Measurements from ENCODE around the gene SPRYD4.
"Not testable (repeated sequence)": the region's sequence is repeated elsewhere in the genome, so short reads cannot be mapped to it uniquely, and the experiment has no call there.

Gene SPRYD4

DNA sequence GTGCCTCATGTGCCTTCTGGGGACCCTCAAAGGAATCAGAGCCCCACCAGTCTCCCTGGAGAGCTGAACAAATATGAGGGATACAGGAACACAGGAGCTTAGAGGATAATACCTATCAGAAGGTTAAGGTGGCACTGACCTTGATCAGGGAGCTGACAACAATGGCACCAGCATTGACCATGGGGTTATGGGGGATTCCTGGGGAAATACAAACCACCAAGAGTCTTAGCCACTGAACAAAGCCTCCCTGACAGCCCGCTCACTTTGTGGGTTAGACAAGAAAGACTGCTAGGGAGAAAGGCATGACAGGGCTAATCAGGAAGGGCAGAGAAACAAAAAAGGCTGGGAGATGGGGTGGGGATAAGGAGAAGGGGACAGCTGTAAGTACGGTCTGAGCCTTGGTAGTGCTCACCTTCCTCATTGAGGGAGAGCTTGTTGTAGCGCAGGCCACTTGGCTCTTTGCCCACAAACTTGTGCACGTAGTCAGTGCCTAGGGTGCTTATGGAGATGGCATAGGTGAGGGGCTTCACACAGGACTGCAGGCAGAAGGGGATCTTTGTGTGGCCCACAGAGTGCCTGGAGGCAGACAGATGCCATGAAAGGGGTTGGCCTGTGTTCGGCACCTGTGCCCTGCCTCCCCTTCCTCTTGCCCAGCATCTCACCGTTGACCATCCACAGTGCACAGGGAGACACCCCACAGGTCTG lies 9.3 kb downstream of the SPRYD4 start:
- DNase-seq = no peak

DNA sequence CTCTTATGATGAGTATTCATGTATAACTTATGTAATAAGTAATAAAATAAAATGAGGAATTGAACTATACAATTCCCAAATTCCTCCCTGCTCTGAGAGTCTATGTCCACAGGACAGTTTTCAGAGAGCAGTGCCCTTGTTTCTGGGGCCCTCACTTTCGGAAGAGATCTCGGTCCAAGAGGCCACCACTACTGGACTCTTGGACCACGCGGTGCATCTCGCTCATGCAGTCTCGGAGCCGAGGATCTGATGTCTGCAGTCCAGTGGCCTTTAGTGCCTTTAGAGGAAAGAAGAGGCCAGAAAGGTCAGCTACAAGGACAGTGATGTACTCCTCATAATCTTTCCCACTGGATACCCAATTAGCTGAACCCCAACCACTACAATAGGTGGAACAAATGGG lies 11.2 kb downstream of the SPRYD4 start:
- no peak for DNase-seq

DNA sequence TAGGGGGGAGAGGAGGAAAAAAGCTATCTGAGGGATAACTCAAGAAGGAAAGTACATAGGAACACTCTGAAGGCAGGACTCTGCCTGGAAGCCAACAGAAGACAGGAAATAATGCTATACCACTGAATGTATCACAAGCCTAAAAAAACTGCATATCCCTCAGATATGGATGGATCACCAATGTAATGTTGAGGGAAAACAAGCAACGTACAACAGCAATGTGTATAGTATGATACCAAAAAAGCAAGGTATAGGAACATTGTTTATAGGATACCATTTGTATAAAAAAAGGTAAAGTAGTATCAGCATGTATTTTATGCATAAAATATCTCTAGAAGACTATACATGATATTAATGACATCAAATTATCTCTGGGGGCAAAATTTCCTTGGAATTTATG lies 16.2 kb downstream of the SPRYD4 start:
- no peak for DNase-seq

DNA sequence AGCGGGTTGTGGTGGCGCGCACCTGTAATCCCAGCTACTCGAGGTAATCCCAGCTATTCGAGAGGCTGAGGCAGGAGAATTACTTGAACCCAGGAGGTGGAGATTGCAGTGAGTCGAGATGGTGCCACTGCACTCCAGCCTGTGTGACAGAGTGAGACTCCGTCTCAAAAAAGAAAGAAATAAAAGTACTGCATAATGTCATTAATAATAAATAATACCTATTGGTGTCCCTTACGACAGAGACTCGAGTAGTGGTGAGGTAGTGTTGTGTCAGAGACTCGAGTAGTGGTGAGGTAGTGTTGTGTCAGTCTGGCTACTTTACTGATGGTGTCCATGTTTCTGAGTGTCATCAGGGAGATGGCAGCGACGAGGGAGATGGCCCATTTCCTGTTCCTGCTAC lies 18.3 kb downstream of the SPRYD4 start:
- no peak for DNase-seq

DNA sequence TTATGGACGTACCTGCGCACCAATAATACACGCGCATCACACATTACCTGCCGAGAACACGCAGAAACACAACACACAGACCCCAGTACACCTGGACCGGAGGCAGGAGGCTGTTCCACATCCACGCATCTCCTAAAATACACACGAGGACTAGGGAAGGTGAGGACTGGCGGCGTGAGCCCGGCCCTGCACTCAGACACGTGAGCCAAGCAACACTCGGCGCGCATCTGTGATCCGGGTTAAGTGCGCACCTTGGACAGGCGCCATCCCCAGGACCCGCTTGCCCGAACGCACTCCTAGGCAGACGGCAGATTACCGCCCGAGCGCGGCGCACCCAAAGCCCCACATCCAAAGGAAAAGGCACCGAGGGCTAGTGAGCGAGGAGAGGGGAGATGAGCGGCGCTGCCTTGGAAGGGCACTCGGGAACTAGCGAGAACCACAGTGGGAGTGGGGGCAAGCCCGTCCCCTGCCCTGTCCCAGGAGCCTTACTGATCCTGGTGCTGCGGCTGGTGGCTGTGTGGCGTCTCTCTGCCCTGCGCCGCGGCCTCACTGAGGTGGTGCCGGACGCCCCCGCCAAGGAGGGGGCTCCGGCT lies 19.2 kb downstream of the SPRYD4 start:
- DNase-seq = peak; percentile 57

DNA sequence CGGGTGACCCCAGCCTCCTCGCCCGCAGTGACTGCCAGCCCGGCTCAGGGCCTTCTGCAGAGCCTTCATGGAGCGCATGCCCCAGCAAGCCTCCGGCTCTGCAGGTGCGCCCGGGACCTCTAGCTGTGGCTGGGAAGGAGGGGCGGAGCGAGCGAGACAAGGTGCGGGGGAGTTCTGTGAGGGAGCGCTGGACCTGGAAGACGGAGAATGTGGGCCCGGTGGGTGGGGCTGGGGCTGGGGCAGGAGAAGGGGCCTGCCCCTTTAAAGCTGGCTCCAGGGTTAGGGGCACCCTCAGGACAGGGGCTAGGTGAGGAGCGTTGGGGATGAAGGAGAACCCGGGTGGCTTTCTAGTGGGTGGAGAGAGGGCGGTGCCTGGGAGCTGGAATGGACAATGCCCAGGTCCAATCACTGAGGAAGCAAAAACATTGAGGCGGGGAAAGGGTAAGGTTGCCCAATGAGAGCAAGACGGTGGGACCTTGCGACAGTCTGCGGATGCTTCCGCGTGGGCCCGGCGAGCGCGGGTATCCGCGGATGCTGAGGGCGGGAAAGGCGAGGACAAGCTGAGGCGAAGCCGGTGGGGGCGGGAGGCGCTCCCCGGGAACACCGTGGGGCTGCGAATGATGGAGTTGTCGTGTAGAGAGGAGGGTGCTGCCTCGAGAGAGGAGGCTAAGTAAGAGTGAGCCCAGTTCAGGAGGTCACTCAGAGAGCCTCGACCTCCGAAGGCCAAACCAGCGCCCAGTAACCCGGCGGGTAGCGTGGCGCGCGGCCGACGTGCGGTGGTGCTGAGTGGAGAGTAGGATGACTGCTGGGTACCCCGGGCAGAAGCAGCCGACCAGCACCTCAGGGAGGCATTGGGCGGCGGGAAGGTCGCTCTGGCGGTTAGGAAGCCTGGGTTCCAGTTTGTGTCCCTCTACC lies 19.9 kb downstream of the SPRYD4 start, which contains the start of gene GLS2:
Gene GLS2 (minus strand): TSS at position 121 of the 915 bp plus-strand sequence. CDS start 43 bp downstream, at position 78.
- peak; percentile 90 for DNase-seq

DNA sequence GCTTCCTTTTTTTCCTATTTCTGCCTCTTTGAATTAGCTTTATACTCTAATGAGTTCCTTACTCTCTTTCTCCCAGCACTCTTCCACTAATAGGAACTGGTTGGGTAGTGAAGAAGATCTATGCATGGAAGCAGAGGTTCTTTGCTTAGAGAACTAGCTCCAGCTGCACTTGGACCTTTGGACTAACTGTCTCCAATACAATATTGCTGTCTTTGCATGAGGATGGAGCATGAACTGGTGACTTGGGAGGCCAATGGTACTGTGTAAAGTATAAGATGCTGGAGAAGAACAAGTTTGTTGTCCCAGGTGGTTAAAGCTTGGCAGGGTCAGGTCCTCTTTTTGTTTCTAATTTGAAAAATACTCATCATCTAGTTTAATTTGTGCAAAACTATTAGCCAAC lies 22.0 kb downstream of the SPRYD4 start:
- DNase-seq = no peak

DNA sequence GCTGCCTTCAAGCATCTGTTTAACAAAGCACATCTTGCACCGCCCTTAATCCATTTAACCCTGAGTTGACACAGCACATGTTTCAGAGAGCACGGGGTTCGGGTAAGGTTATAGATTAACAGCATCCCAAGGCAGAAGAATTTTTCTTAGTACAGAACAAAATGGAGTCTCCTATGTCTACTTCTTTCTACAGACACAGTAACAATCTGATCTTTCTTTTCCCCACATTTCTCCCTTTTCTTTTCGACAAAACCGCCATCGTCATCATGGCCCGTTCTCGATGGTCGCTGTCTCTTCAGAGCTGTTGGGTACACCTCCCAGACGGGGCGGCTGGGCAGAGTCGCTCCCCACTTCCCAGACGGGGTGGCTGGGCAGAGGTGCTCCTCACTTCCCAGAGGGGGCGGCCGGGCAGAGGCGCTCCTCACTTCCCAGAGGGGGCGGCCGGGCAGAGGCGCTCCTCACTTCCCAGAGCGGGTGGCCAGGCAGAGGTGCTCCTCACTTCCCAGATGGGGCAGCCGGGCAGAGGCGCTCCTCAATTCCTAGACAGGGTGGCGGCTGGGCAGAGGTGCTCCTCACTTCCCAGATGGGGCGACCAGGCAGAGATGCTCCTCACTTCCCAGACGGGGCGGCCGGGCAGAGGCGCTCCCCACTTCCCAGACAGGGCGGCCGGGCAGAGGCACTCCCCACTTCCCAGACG lies 25.2 kb downstream of the SPRYD4 start:
- DNase-seq = not testable (repeated sequence)

DNA sequence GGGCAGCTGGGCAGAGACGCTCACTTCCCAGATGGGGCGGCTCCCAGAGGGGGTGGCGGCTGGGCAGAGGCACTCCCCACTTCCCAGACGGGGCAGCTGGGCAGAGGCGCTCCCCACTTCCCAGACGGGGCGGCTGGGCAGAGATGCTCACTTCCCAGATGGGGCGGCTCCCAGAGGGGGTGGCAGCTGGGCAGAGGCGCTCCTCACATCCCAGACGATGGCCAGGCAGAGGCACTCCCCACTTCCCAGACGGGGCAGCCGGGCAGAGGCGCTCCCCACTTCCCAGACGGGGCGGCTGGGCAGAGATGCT lies 25.7 kb downstream of the SPRYD4 start:
- DNase-seq = not testable (repeated sequence)

DNA sequence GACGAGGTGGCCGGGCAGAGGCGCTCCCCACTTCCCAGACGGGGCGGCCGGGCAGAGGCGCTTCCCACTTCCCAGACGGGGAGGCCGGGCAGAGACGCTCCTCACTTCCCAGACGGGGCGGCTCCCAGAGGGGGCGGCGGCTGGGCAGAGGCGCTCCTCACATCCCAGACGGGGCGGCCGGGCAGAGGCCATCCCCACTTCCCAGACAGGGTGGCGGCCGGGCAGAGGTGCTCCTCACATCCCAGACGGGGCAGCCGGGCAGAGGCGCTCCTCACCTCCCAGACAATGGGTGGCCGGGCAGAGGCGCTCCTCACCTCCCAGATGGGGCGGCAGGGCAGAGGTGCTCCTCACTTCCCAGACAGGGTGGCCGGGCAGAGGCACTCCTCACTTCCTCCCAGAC lies 26.1 kb downstream of the SPRYD4 start:
- not testable (repeated sequence) for DNase-seq

DNA sequence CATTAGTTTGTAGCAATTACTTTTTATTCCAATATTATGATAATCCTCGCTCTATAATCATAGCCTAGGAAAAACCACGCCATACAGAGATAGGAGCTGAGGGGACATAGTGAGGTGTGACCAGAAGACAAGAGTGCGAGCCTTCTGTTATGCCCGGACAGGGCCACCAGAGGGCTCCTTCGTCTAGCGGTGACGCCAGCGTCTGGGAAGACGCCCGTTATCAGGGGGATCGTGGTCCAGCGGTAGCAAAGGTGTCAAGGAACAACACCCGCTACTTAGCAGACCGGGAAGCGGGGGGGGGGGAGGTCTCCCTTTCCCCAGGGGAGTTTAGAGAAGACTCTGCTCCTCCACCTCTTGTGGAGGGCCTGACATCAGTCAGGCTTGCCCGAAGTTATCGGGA lies 28.3 kb downstream of the SPRYD4 start:
- peak; percentile 67 for DNase-seq

DNA sequence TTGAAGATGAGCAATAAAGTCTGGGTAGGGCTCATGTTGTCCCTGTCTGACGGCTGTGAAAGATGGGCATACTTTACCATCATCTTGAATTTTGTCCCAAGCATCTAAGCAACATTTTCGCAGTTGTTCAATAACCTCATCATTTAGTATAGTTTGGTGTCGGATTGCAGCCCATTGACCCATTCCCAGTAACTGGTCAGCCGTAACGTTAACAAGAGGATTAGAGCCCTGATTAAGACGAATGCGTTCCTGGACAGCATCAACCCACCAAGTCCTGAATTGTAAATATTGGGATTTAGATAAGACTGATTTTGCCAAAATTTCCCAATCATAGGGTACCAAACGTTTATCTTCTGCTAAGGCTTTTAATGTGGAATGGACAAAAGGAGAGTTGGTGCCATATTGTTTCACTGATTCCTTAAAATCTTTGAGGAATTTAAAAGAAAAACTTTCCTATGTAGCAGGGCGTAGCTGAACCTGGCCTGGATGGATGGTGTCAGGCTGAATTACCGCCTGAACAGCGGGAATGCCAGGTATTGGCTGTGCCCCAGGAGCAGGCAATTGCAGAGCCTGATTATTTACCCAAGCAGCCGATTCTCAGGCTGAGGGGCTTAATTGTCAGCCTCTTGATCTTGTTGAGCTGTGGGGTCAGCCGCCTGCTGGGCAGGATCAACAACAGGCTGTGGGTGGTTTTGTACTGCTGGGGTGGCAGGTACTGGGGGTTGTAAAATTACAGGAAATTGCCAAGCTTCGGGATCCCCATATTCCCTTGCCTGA lies 29.9 kb downstream of the SPRYD4 start:
- peak; percentile 49 for DNase-seq

DNA sequence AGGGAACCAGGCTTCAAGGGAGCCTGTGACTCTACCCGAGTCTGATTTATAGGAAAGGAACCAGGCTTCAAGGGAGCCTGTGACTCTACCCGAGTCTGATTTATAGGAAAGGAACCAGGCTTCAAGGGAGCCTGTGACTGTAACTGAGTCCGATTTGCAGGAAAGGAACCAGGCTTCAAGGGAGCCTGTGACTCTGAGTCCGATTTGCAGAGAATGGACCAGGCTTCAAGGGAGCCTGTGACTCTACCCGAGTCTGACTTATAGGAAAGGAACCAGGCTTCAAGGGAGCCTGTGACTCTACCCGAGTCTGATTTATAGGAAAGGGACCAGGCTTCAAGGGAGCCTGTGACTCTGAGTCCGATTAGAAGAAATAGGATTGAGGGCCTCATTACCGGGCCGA lies 31.1 kb downstream of the SPRYD4 start:
- DNase-seq = not testable (repeated sequence)

DNA sequence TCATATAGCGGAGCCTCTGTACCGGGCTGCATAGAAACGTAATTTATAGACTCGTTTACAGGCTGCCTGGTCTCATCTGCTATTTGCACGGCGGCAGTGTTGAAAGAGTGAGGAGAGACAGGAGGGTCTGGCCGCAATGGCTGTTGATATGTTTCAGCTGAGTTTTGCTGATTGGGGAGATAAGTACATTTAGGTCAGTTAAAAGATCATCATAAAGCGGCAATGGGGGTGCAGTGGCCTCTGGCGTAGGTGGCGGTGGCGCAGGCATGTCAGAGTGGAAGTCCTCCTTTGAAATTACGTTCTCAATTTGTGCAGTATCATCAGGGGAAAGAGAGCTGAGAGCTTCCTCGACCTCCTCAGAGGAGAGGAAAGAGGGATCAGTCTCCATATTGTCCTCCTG lies 31.5 kb downstream of the SPRYD4 start:
- DNase-seq = not testable (repeated sequence)

DNA sequence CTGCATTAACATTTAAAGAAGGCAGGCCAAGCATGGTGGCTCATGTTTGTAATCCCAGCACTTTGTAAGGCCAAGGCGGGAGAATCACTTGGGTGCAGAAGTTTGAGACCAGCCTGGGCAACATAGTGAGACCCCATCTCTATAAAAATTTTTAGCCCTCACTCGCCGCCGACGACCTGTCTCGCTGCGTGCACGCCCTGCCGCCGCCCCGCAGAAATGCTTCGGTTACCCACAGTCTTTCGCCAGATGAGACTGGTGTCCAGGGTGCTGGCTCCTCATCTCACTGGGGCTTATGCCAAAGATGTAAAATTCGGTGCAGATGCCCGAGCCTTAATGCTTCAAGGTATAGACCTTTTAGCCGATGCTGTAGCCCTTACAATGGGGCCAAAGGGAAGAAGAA lies 42.4 kb downstream of the SPRYD4 start:
- no peak for DNase-seq

DNA sequence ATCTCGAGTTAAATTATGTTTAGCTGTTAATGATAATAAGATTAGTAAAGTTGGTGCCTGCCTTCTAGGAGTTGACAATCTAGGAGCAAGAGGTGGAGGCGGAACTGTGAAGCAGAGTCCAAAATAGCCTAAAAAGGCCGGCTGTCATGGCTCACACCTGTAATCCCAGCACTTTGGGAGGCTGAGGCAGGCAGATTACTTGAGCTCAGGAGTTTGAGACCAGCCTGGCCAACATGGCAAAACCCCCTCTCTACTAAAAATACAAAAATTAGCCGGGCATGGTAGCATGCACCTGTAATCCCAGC lies 45.6 kb downstream of the SPRYD4 start:
- not testable (repeated sequence) for DNase-seq

DNA sequence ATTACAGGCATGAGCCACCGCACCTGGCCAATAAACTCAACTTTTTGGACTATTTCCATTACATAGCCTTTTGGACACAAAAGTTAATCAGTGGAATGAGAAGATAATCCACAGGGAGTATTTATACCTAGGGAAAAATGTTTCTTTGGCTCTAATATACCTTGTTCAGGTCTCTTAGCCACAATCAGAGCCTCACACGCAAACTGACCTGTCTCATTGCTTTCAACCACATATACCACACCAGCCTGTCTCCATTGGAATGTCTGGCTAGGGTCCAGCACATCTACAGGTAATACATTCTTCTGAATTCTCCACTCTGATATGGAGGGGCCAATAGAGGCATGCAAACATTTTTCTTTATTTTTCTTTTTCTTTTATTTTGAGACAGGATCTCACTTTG lies 49.5 kb downstream of the SPRYD4 start:
- no peak for DNase-seq

DNA sequence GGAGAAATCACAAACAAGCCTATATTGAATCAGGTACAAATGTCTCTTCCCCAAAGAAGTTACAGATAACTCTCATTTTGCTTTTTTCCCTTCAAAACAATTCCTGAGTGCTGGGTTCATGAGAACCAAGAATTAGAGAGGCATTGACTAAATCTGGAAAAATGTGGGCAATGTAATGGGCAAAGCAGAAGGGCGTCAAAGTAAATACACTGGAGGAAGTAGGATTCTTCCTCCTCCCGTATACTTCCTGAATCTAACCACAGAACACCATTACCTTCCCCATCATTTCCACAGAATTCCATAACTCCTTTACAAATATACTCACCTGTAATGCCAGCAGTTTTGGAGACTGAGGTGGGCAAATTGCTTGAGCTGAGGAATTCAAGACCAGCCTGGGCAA lies 50.2 kb downstream of the SPRYD4 start:
- DNase-seq = no peak

DNA sequence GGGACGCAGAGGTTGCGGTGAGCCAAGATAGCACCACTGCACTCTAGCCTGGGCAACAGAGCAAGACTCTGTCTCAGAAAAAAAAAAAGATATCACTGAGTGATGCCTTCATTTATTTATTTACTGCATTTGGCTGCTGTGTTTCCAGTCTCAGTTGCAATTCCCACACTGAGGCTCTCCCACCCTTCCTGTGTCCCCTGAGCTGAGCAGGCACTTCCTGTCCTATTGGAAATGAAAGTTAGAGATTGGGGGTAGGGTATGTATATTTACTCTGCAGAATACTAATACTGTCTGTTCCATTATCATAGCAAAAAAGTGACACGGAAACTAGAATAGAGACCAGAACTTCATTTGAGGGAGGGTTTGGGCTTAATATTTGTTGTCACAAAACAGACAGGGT lies 51.7 kb downstream of the SPRYD4 start:
- DNase-seq = no peak

DNA sequence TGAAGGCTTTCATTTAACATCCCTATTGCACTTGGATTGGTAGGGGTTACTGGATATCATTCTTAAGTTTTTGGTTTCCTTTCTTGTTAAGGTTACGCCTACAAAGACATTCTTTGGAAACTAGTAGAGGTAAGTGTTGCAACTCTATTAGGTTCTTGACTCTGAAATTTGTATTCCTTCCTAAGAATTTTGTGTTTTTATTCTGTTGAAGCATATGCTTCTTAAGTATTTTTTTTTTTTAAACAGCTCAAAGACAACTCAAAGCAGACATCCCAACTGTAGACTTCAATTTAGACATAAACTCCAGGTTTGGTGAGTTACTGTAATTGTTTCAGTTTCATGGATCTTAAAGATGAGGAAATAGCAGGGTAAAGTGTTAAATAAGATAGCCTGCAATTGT lies 52.1 kb downstream of the SPRYD4 start:
- DNase-seq = no peak

DNA sequence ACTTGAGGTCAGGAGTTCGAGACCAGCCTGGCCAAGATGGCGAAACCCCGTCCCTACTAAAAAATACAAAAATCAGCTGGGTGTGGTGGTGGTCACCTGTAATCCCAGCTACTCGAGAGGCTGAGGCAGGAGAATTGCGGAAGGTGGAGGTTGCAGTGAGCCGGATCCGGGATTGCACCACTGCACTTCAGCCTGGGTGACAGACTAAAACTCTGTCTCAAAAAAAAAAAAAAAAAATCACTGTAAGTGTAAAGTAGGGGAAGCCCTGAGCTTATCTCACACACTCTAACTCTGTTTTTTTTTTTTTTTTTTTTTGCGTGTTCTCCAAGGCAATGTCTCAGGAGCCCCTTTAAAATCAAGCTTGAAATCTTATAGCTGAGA lies 52.8 kb downstream of the SPRYD4 start:
- DNase-seq = no peak

DNA sequence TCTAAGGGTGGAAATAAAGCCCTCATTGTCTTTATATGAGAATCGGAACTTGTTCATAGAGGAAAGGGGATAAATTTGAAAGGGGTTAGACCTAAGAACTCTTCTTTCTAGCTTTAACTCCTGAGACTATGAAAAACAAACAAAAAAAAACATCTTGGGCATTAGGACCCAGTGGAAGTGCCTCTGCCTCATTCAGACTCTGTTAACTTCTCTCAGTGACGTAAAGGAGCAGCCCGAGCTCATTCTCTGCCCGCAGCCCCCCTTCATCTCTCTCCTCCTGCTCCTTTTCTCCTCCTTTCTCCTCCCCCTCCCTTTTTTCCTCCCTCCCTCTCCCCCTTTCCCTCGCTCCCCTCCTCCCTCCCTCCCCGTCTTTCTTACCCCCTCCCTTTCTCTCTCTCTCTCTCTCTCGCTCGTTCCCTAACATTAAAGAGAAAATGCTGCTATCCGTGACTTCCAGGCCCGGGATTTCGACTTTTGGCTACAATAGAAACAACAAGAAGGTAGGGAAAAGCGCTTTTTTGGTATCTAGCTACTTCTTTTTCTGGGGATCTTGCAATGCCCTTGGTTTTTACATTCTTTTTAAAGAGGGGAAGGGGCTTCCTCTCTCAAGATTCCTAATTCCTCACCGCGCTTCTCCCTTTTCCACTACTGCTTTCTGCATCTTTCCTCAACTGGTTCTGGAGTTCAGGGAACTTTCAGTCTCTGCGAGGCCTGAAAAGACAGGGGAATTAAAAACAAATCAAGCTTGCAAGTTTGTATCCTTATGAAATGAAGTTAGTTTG lies 53.4 kb downstream of the SPRYD4 start, which contains the start of gene RBMS2:
Gene RBMS2 (plus strand): TSS at position 231 of the 782 bp plus-strand sequence. CDS start 204 bp downstream, at position 435.
- DNase-seq = peak; percentile 95
